WTC11 (cell line): Measurements from ENCODE around the gene SLC25A17. TPM values are rescaled to one million over a fixed set of nuclear protein-coding genes. Genes with fewer than 3 reads are reported as not detected.

Experiments used
- ATAC-seq: fragments of 200-7000 bp; cut with Tn5 transposase; 2 replicates; pipeline ENCODE4 v1.10.0; 2021; ENCODE audit warnings: mild to moderate bottlenecking, moderate library complexity
- CTCF ChIA-PET: fragments of 300-600 bp; sonication (Branson Sonifier 250); formaldehyde crosslinking; loops from one replicate; lab custom pipeline; 2021; ENCODE audit warnings: antibody characterized with exemption; lab: Charles Lee
- POLR2A ChIA-PET: fragments of 350-600 bp; sonication (Branson Sonifier 250); formaldehyde crosslinking; loops from one replicate; lab custom pipeline; 2021; ENCODE audit warnings: antibody characterized with exemption; lab: Charles Lee
- DNase-seq: peaks from one replicate; pipeline ENCODE4 v3.0.0; 2021; ENCODE audit warnings: low spot score
- H3K27ac Mint-ChIP-seq: 2 replicates; pipeline ENCODE4 v1.8.0; 2021; ENCODE audit warnings: mixed read lengths
- H3K27me3 Mint-ChIP-seq: 2 replicates; pipeline ENCODE4 v1.8.0; 2021; ENCODE audit warnings: low read depth, mild to moderate bottlenecking, moderate library complexity, mixed read lengths
- H3K36me3 Mint-ChIP-seq: 2 replicates; pipeline ENCODE4 v1.8.0; 2021; ENCODE audit warnings: mixed read lengths
- H3K4me1 Mint-ChIP-seq: 2 replicates; pipeline ENCODE4 v1.8.0; 2022; ENCODE audit warnings: mixed read lengths
- H3K4me3 Mint-ChIP-seq: 2 replicates; pipeline ENCODE4 v1.8.0; 2021; ENCODE audit warnings: mild to moderate bottlenecking, moderate library complexity, mixed read lengths
- H3K9me3 Mint-ChIP-seq: 2 replicates; pipeline ENCODE4 v1.8.0; 2021; ENCODE audit warnings: mixed read lengths
- ATF1 ChIP-seq: sonication (generic); formaldehyde crosslinking; IDR thresholded peaks from 2 replicates; pipeline ENCODE4 v1.8.1; 2023; ENCODE audit warnings: mild to moderate bottlenecking, moderate library complexity, missing genetic modification reagents
- E2F1 ChIP-seq: sonication (generic); formaldehyde crosslinking; IDR thresholded peaks from 2 replicates; pipeline ENCODE4 v1.8.0; 2022; ENCODE audit warnings: mild to moderate bottlenecking, missing genetic modification reagents
- EMX1 ChIP-seq: fragments of 250-450 bp; sonication (Bioruptor Pico); IDR thresholded peaks from 2 replicates; pipeline ENCODE4 v1.8.0; 2021; ENCODE audit warnings: mild to moderate bottlenecking
- ERG ChIP-seq: fragments of 250-450 bp; sonication (Bioruptor Pico); IDR thresholded peaks from 2 replicates; pipeline ENCODE4 v1.8.0; 2021; ENCODE audit warnings: mild to moderate bottlenecking
- ETV6 ChIP-seq: sonication (generic); formaldehyde crosslinking; IDR thresholded peaks from 2 replicates; pipeline ENCODE4 v1.8.1; 2022; ENCODE audit warnings: mild to moderate bottlenecking, missing genetic modification reagents
- IRF1 ChIP-seq: sonication (generic); formaldehyde crosslinking; IDR thresholded peaks from 2 replicates; pipeline ENCODE4 v1.8.0; 2023; ENCODE audit warnings: missing genetic modification reagents
- MXD4 ChIP-seq: fragments of 250-450 bp; sonication (Bioruptor Pico); IDR thresholded peaks from 2 replicates; pipeline ENCODE4 v1.8.0; 2021; ENCODE audit warnings: mild to moderate bottlenecking, moderate library complexity, borderline replicate concordance
- MYBL2 ChIP-seq: sonication (generic); formaldehyde crosslinking; IDR thresholded peaks from 2 replicates; pipeline ENCODE4 v1.8.1; 2023; ENCODE audit warnings: mild to moderate bottlenecking, moderate library complexity, missing genetic modification reagents
- NR1H2 ChIP-seq: sonication (generic); formaldehyde crosslinking; IDR thresholded peaks from 2 replicates; pipeline ENCODE4 v1.9.0; 2021; ENCODE audit warnings: mild to moderate bottlenecking, moderate library complexity, missing genetic modification reagents
- NR2C2 ChIP-seq: sonication (generic); formaldehyde crosslinking; IDR thresholded peaks from 2 replicates; pipeline ENCODE4 v1.8.0; 2022; ENCODE audit warnings: mild to moderate bottlenecking, missing genetic modification reagents
- OVOL2 ChIP-seq: fragments of 250-450 bp; sonication (Bioruptor Pico); IDR thresholded peaks from 2 replicates; pipeline ENCODE4 v1.9.0; 2021; ENCODE audit warnings: mild to moderate bottlenecking, borderline replicate concordance
- PRRX2 ChIP-seq: fragments of 250-450 bp; sonication (Bioruptor Pico); IDR thresholded peaks from 2 replicates; pipeline ENCODE4 v1.8.0; 2021; ENCODE audit warnings: mild to moderate bottlenecking
- SMAD3 ChIP-seq: sonication (generic); formaldehyde crosslinking; IDR thresholded peaks from 2 replicates; pipeline ENCODE4 v1.8.0; 2022; ENCODE audit warnings: missing genetic modification reagents, mild to moderate bottlenecking, borderline replicate concordance
- SOX15 ChIP-seq: fragments of 250-450 bp; sonication (Bioruptor Pico); IDR thresholded peaks from 2 replicates; pipeline ENCODE4 v1.9.0; 2021; ENCODE audit warnings: mild to moderate bottlenecking
- SP1 ChIP-seq: sonication (generic); formaldehyde crosslinking; conservative IDR thresholded peaks from 2 replicates; pipeline ENCODE4 v1.8.1; 2022; ENCODE audit warnings: missing genetic modification reagents
- USF2 ChIP-seq: sonication (generic); formaldehyde crosslinking; IDR thresholded peaks from 2 replicates; pipeline ENCODE4 v1.8.1; 2023; ENCODE audit warnings: mild to moderate bottlenecking, missing genetic modification reagents, moderate library complexity
- ZNF423 ChIP-seq: fragments of 250-450 bp; sonication (Bioruptor Pico); IDR thresholded peaks from 2 replicates; pipeline ENCODE4 v2.1.2; 2022; ENCODE audit warnings: mild to moderate bottlenecking, moderate library complexity
- ZNF671 ChIP-seq: fragments of 250-450 bp; sonication (Bioruptor Pico); IDR thresholded peaks from 2 replicates; pipeline ENCODE4 v1.8.0; 2021; ENCODE audit warnings: mild to moderate bottlenecking
- total RNA-seq: library from RNA; stranded (reverse); gene quantifications from 3 replicates; pipeline ENCODE4 v1.2.3, GENCODE V29; 2021
- TF ChIP-seq, protein P1 (sequence below): fragments of 250-450 bp; sonication (Bioruptor Pico); IDR thresholded peaks from 2 replicates; pipeline ENCODE4 v2.1.2; 2022; ENCODE audit warnings: mild to moderate bottlenecking, moderate library complexity
- TF ChIP-seq, protein P2 (sequence below): sonication (generic); formaldehyde crosslinking; IDR thresholded peaks from 2 replicates; pipeline ENCODE4 v1.8.1; 2023; ENCODE audit warnings: mild to moderate bottlenecking, missing genetic modification reagents
- TF ChIP-seq, protein P3 (sequence below): fragments of 250-450 bp; sonication (Bioruptor Pico); conservative IDR thresholded peaks from 2 replicates; pipeline ENCODE4 v1.9.0; 2021; ENCODE audit warnings: mild to moderate bottlenecking

Gene SLC25A17
- total RNA-seq, 1 experiment from 2014 or later = 29.6 TPM

DNA sequence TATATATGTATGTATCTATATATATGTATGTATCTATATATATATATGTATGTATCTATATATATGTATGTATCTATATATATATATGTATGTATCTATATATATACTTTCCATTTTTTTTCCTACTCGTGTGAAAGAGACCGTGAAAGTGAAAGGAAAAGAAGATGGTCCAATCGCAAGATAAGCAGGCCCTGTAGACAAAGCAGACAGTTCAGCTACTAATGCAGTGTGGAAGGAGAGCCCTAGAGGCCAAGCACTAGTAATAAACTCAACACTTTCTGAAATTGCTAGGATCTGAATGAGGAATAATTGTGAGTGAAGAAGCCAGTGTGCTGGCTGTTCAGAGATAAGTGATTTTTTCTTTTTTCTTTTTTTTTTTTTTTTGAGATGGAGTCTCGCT is 92.6 kb downstream of the SLC25A17 start:
- ChIA-PET CTCF (interaction anchor here (1.3 kb wide), 1 partner anchor 43 kb away, joined by 4 read pairs; no protein-coding TSS in a partner anchor), POLR2A (interaction anchor here (1.0 kb wide), 1 partner anchor 32 kb away, joined by 3 read pairs; no protein-coding TSS in a partner anchor)
- H3K27ac Mint-ChIP-seq = peak overlapping the region; percentile 90; the same call in 1 of the 2 replicates
- no peaks in the 10 kb centered on the region for H3K27me3 Mint-ChIP-seq
- peaks cover 2% of the 10 kb centered on the region; the same call in 1 of the 2 replicates for H3K36me3 Mint-ChIP-seq
- H3K4me1 Mint-ChIP-seq = peaks cover 46% of the 10 kb centered on the region
- ATAC-seq = no peak
- DNase-seq = no peak
- no peak overlapping the region for H3K4me3 Mint-ChIP-seq
- peaks cover 13% of the 10 kb centered on the region for H3K9me3 Mint-ChIP-seq
- TF ChIP-seq SMAD3 (CRISPR knock-in tag) (no peak), USF2 (no peak), PRRX2 (CRISPR knock-in tag) (no peak), NR1H2 (CRISPR knock-in tag) (no peak), NR2C2 (CRISPR knock-in tag) (no peak), SP1 (CRISPR knock-in tag) (no peak), EMX1 (CRISPR knock-in tag) (no peak), MYBL2 (CRISPR knock-in tag) (no peak), OVOL2 (no peak), IRF1 (CRISPR knock-in tag) (no peak), E2F1 (CRISPR knock-in tag) (no peak), ATF1 (CRISPR knock-in tag) (no peak), ZNF423 (no peak)
- TF ChIP-seq, protein P1, sequence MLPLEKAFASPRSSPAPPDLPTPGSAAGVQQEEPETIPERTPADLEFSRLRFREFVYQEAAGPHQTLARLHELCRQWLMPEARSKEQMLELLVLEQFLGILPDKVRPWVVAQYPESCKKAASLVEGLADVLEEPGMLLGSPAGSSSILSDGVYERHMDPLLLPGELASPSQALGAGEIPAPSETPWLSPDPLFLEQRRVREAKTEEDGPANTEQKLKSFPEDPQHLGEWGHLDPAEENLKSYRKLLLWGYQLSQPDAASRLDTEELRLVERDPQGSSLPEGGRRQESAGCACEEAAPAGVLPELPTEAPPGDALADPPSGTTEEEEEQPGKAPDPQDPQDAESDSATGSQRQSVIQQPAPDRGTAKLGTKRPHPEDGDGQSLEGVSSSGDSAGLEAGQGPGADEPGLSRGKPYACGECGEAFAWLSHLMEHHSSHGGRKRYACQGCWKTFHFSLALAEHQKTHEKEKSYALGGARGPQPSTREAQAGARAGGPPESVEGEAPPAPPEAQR (CRISPR knock-in tag) = no peak
- TF ChIP-seq, protein P2, sequence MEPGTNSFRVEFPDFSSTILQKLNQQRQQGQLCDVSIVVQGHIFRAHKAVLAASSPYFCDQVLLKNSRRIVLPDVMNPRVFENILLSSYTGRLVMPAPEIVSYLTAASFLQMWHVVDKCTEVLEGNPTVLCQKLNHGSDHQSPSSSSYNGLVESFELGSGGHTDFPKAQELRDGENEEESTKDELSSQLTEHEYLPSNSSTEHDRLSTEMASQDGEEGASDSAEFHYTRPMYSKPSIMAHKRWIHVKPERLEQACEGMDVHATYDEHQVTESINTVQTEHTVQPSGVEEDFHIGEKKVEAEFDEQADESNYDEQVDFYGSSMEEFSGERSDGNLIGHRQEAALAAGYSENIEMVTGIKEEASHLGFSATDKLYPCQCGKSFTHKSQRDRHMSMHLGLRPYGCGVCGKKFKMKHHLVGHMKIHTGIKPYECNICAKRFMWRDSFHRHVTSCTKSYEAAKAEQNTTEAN (CRISPR knock-in tag) = no peak
- TF ChIP-seq, protein P3, sequence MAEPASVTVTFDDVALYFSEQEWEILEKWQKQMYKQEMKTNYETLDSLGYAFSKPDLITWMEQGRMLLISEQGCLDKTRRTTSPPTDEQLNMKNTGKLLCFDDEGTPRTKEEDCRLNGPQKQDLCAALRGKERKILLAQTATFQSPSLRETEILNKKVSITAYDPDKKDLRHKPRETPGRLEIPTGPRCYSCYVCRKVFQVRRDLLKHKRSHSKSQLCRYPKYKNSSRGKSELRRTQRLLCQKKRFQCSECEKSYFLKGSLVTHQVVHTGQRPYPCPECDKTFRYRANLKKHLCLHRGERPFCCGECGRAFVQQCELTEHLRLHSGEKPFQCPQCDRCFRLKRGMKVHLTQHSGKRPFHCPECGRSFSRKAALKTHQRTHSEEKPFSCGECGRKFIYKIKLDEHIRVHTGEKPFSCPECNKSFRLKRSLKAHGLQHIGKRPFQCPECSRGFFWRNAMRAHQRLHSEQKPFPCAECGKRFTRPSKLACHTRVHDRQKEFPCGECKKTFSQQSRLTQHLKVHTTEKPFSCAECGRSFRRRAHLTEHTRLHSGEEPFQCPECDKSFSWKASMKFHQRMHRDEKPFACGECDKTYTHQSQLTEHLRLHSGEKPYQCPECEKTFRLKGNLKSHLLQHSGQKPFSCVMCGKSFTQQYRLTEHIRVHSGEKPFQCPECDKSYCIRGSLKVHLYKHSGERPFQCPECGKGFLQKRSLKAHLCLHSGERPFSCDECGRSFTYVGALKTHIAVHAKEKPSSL (CRISPR knock-in tag) = no peak

DNA sequence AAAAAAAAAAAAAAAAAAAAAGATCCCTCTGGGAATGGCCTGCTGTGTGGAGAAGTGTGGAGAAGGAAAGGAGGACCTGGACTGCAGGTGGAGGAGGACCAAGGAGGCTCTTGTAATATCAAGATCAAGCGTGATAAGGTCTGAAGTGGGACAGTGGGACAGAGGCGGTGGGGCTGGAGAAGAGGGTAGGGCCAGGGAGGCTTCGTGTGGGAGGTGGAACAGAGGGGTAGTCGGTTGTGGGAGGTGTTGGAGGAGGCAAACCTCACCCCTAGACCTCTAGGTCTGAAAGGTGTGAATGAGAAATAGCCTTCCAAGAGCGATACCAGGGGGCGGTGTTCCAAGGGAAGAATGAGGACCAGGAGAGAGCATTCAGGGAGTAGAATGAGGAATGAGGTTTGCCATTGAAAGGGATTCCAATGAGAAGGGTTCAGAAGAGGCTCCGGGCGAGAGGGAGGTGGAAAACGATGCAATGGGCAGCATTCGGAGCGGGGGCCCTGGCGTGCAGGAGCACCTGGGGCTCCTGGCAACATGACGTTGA is 95.7 kb downstream of the SLC25A17 start:
- CTCF ChIA-PET = interaction anchor here (0.6 to 0.7 kb wide), 5 partner anchors 17 to 124 kb away, joined by 3 to 5 read pairs (median 3); no protein-coding TSS in a partner anchor
- H3K36me3 Mint-ChIP-seq = no peaks in the 10 kb centered on the region
- no peak for TF ChIP-seq MXD4 (CRISPR knock-in tag)
- no peak for TF ChIP-seq ETV6 (CRISPR knock-in tag)
- TF ChIP-seq ZNF671 (CRISPR knock-in tag) = no peak
- TF ChIP-seq ERG (CRISPR knock-in tag) = no peak
- TF ChIP-seq SOX15 (CRISPR knock-in tag) = no peak
- TF ChIP-seq, all 79 proteins: peak for 0
- Mint-ChIP-seq H3K27me3 (no peaks in the 10 kb centered on the region), H3K4me1 (peaks cover 53% of the 10 kb centered on the region), H3K9me3 (no peaks in the 10 kb centered on the region), H3K27ac (no peak overlapping the region), H3K4me3 (no peak overlapping the region)
- DNase-seq (peak; percentile 24), ATAC-seq (peak; percentile 30; the same call in 1 of the 2 replicates)
- POLR2A ChIA-PET = no interaction called here
